GM23338 (cell line): Measurements from ENCODE around the gene FBXO30. TPM values are rescaled to one million over a fixed set of nuclear protein-coding genes. Genes with fewer than 3 reads are reported as not detected.

Experiments used
- ATAC-seq: fragments of 200-7000 bp; cut with Tn5 transposase; 3 replicates; pipeline ENCODE4 v1.9.1; 2020
- DNase-seq: peaks from one replicate; pipeline ENCODE4 v3.0.0-alpha.2; 2015; ENCODE audit warnings: low spot score
- H2AFZ ChIP-seq: fragments of 200-600 bp; sonication (generic); 2 replicates; pipeline ENCODE4 v1.8.0; 2016; ENCODE audit warnings: antibody characterized with exemption, mild to moderate bottlenecking, moderate library complexity
- H3F3A ChIP-seq: fragments of 200-600 bp; sonication (generic); replicated peaks from 2 replicates; pipeline ENCODE4 v1.8.0; 2017; ENCODE audit warnings: antibody characterized with exemption, mixed run types, low read depth
- H3K27ac ChIP-seq: fragments of 200-600 bp; sonication (generic); 2 replicates; pipeline ENCODE4 v1.6.1; 2016; ENCODE audit warnings: low read depth
- H3K27me3 ChIP-seq: fragments of 200-600 bp; sonication (generic); 2 replicates; pipeline ENCODE4 v1.8.0; 2016; ENCODE audit warnings: mild to moderate bottlenecking, mixed run types, moderate library complexity; ENCODE audit not compliant: insufficient read depth
- H3K36me3 ChIP-seq: fragments of 200-600 bp; sonication (generic); 2 replicates; pipeline ENCODE4 v1.8.0; 2016; ENCODE audit warnings: mild to moderate bottlenecking; ENCODE audit not compliant: insufficient read depth
- H3K4me1 ChIP-seq: fragments of 200-600 bp; sonication (generic); 2 replicates; pipeline ENCODE4 v1.8.0; 2016; ENCODE audit warnings: mild to moderate bottlenecking, moderate library complexity; ENCODE audit not compliant: insufficient read depth
- H3K4me2 ChIP-seq: fragments of 200-600 bp; sonication (generic); 2 replicates; pipeline ENCODE4 v1.7.1; 2017; ENCODE audit warnings: mixed run types
- H3K4me3 ChIP-seq: fragments of 200-600 bp; sonication (generic); 2 replicates; pipeline ENCODE4 v1.6.1; 2016; ENCODE audit warnings: mixed run types
- H3K79me2 ChIP-seq: fragments of 200-600 bp; sonication (generic); replicated peaks from 2 replicates; pipeline ENCODE4 v1.8.0; 2017; ENCODE audit warnings: mild to moderate bottlenecking; ENCODE audit not compliant: insufficient read depth
- H3K9me2 ChIP-seq: fragments of 200-600 bp; sonication (generic); 2 replicates; pipeline ENCODE4 v1.8.0; 2017; ENCODE audit not compliant: insufficient read depth
- H4K20me1 ChIP-seq: fragments of 200-600 bp; sonication (generic); replicated peaks from 2 replicates; pipeline ENCODE4 v1.8.0; 2017; ENCODE audit warnings: mild to moderate bottlenecking; ENCODE audit not compliant: insufficient read depth
- H3K27ac Mint-ChIP-seq: 2 replicates; pipeline ENCODE4 v1.8.0; 2020; ENCODE audit warnings: inconsistent platforms, mild to moderate bottlenecking, moderate library complexity, mixed read lengths
- H3K27me3 Mint-ChIP-seq: 3 replicates; pipeline ENCODE4 v1.8.0; 2022; ENCODE audit warnings: low read depth, mild to moderate bottlenecking, moderate library complexity, mixed read lengths, inconsistent platforms; ENCODE audit not compliant: insufficient read depth, poor library complexity
- H3K36me3 Mint-ChIP-seq: 3 replicates; pipeline ENCODE4 v1.8.0; 2021; ENCODE audit warnings: low read depth, mild to moderate bottlenecking, inconsistent platforms, moderate library complexity, mixed read lengths
- H3K4me1 Mint-ChIP-seq: 3 replicates; pipeline ENCODE4 v1.8.0; 2020; ENCODE audit warnings: mild to moderate bottlenecking, inconsistent platforms, mixed read lengths
- H3K4me3 Mint-ChIP-seq: 3 replicates; pipeline ENCODE4 v1.8.0; 2021; ENCODE audit warnings: moderate library complexity, mild to moderate bottlenecking, inconsistent platforms, mixed read lengths
- H3K9me3 Mint-ChIP-seq: 3 replicates; pipeline ENCODE4 v1.8.0; 2020; ENCODE audit warnings: moderate library complexity, mild to moderate bottlenecking, inconsistent platforms, mixed read lengths
- CREB1 ChIP-seq: fragments of 250-450 bp; sonication (Bioruptor Pico); IDR thresholded peaks from 2 replicates; pipeline ENCODE4 v1.5.0; 2020; ENCODE audit warnings: low read depth, mild to moderate bottlenecking, moderate library complexity
- CTCF ChIP-seq, 2 experiments: fragments of 200-600 bp in 1 of 2; sonication (generic) in 1 of 2; conservative IDR thresholded peaks; 2 replicates each; pipeline versions ENCODE4 v1.5.1 to v1.6.1; 2016 to 2017; ENCODE audit warnings: antibody characterized with exemption in 2 of 2, low read depth in 2 of 2, mild to moderate bottlenecking in 2 of 2, moderate library complexity in 1 of 2
- ETS1 ChIP-seq: IDR thresholded peaks from 2 replicates; pipeline ENCODE4 v1.6.1; 2016; ENCODE audit warnings: antibody characterized with exemption
- EZH2 ChIP-seq: fragments of 200-600 bp; sonication (generic); IDR thresholded peaks from one replicate; pipeline ENCODE4 v1.8.0; 2017; ENCODE audit warnings: antibody characterized with exemption, mild to moderate bottlenecking, low read depth; ENCODE audit not compliant: unreplicated experiment
- EZH2phosphoT487 ChIP-seq: fragments of 200-600 bp; sonication (generic); IDR thresholded peaks from one replicate; pipeline ENCODE4 v1.8.1; 2018; ENCODE audit warnings: antibody characterized with exemption; ENCODE audit not compliant: unreplicated experiment
- JUNB ChIP-seq: IDR thresholded peaks from one replicate; pipeline ENCODE4 v1.6.1; 2016; ENCODE audit warnings: antibody characterized with exemption; ENCODE audit not compliant: unreplicated experiment
- NANOG ChIP-seq: IDR thresholded peaks from 2 replicates; pipeline ENCODE4 v1.6.1; 2016; ENCODE audit warnings: antibody characterized with exemption, borderline replicate concordance
- POLR2AphosphoS5 ChIP-seq: IDR thresholded peaks from 2 replicates; pipeline ENCODE4 v1.6.1; 2016; ENCODE audit warnings: antibody characterized with exemption, low read depth
- REST ChIP-seq: IDR thresholded peaks from one replicate; pipeline ENCODE4 v1.6.1; 2018; ENCODE audit warnings: antibody characterized with exemption; ENCODE audit not compliant: unreplicated experiment
- STAT1 ChIP-seq: IDR thresholded peaks from one replicate; pipeline ENCODE4 v1.6.1; 2016; ENCODE audit warnings: antibody characterized with exemption; ENCODE audit not compliant: unreplicated experiment
- ZNF114 ChIP-seq: fragments of 250-450 bp; sonication (Bioruptor Pico); IDR thresholded peaks from 2 replicates; pipeline ENCODE4 v1.5.0; 2020; ENCODE audit warnings: mild to moderate bottlenecking, moderate library complexity
- ZNF331 ChIP-seq: fragments of 250-450 bp; sonication (Bioruptor Pico); IDR thresholded peaks from 2 replicates; pipeline ENCODE4 v1.5.0; 2020; ENCODE audit warnings: low read depth, mild to moderate bottlenecking, moderate library complexity
- ZNF462 ChIP-seq: fragments of 250-450 bp; sonication (Bioruptor Pico); IDR thresholded peaks from 2 replicates; pipeline ENCODE4 v1.5.0; 2020; ENCODE audit warnings: mild to moderate bottlenecking, moderate library complexity
- polyA plus RNA-seq: library from polyadenylated mRNA; unstranded; fragments of >200 nt; fragmentation: Nextera tagmentation; extraction: Ambion mirVana; gene quantifications from 2 replicates; pipeline ENCODE4 v1.2.1, GENCODE V29; 2016
- total RNA-seq: library from RNA; depleted of rRNA; stranded (reverse); fragments of >200 nt; shearing (Covaris generic); gene quantifications from 2 replicates; pipeline ENCODE4 v1.2.3, GENCODE V29; 2014

FBXO30 gene
- total and polyA plus RNA-seq, 2 experiments from 2014 or later = 6.5 to 21.3 TPM

GRCh38 chr6:145772846-145773245 is 41.7 kb downstream of the FBXO30 start:
- no peak for DNase-seq
- no peaks in the 10 kb centered on the region for H3K27me3 ChIP-seq

More at GRCh38 chr6:145772846-145773245, 41.7 kb downstream of the FBXO30 start:
- no peak overlapping the region for H3K27ac ChIP-seq
- no peak for ATAC-seq
- Mint-ChIP-seq H3K4me3 (no peak overlapping the region), H3K4me1 (no peaks in the 10 kb centered on the region), H3K27me3 (no peaks in the 10 kb centered on the region), H3K9me3 (peaks cover 6% of the 10 kb centered on the region; the same call in 2 of the 3 replicates), H3K36me3 (0 out of 3 replicates have a peak, but pooled peaks cover 3% of the 10 kb centered on the region), H3K27ac (no peak overlapping the region)
- H4K20me1 ChIP-seq = no peaks in the 10 kb centered on the region
- no peak overlapping the region for H3K4me3 ChIP-seq
- no peaks in the 10 kb centered on the region; the same call in 1 of the 2 replicates for H3K9me2 ChIP-seq
- no peaks in the 10 kb centered on the region for H3K4me1 ChIP-seq
- H2AFZ ChIP-seq = no peak overlapping the region
- no peak overlapping the region for H3K4me2 ChIP-seq
- no peaks in the 10 kb centered on the region for H3K79me2 ChIP-seq
- H3K36me3 ChIP-seq = no peaks in the 10 kb centered on the region
- H3F3A ChIP-seq = no peaks in the 10 kb centered on the region
- TF ChIP-seq CTCF (conservative IDR thresholded peaks at IDR 0.05; ENCODE audit: low read depth in 2 of 2) = no peak
- TF ChIP-seq POLR2AphosphoS5 = no peak
- no peak for TF ChIP-seq STAT1
- no peak for TF ChIP-seq ZNF114 (CRISPR knock-in tag)
- TF ChIP-seq NANOG = no peak
- no peak for TF ChIP-seq ZNF462 (CRISPR knock-in tag)
- TF ChIP-seq CREB1 (CRISPR knock-in tag) = no peak
- TF ChIP-seq REST = no peak
- TF ChIP-seq EZH2 = no peak
- no peak for TF ChIP-seq ZNF331 (CRISPR knock-in tag)
- TF ChIP-seq EZH2phosphoT487 = no peak
- no peak for TF ChIP-seq ETS1
- no peak for TF ChIP-seq JUNB
